K562 (cell line): ENCODE data around the gene RPL29.

Experiments used
- IFI16 ChIP-seq: fragments of 250-450 bp; sonication (Bioruptor Pico); IDR thresholded peaks from 2 replicates; pipeline ENCODE4 v2.1.2; 2022; ENCODE audit warnings: mild to moderate bottlenecking, inconsistent platforms
- NR4A1 ChIP-seq, 2 experiments: fragments of 250-450 bp in 1 of 2; fragments of 450-650 bp in 1 of 2; sonication (Bioruptor Pico) in 1 of 2; IDR thresholded peaks; 2 replicates each; pipeline versions ENCODE4 v1.4.0 to v1.6.1; 2016 to 2020; ENCODE audit warnings: mild to moderate bottlenecking in 2 of 2, missing compliant biosample characterization in 1 of 2, missing genetic modification characterization in 1 of 2, moderate library complexity in 1 of 2
- PURB ChIP-seq: sonication (generic); formaldehyde crosslinking; IDR thresholded peaks from 2 replicates; pipeline ENCODE4 v1.9.0; 2021; ENCODE audit warnings: low read depth, mild to moderate bottlenecking, missing genetic modification reagents
- RAD21 ChIP-seq, 2 experiments: fragments of 250-450 bp in 1 of 2; fragments of 450-650 bp in 1 of 2; sonication (Bioruptor Pico) in 1 of 2; formaldehyde crosslinking in 1 of 2; IDR thresholded peaks in 1 of 2; conservative IDR thresholded peaks in 1 of 2; 2 replicates each; pipeline versions ENCODE4 v1.4.0 to v1.8.0; 2020 to 2022; ENCODE audit warnings: mild to moderate bottlenecking in 2 of 2, moderate library complexity in 1 of 2
- SIN3A ChIP-seq, 2 experiments: fragments of 150-350 bp in 1 of 2; IDR thresholded peaks; 2 replicates each; pipeline ENCODE4 v1.6.1; 2011 to 2016; ENCODE audit warnings: borderline replicate concordance in 2 of 2, low read depth in 2 of 2, low read length in 2 of 2, mild to moderate bottlenecking in 2 of 2, moderate library complexity in 2 of 2; ENCODE audit not compliant: control insufficient read depth in 1 of 2
- SMC3 ChIP-seq: conservative IDR thresholded peaks from 2 replicates; pipeline ENCODE4 v1.6.1; 2011; ENCODE audit warnings: low read depth, low read length, improper control_type of control experiment; ENCODE audit not compliant: insufficient read depth
- TBP ChIP-seq: optimal IDR thresholded peaks from 2 replicates; pipeline ENCODE3; 2011; ENCODE audit warnings: low read depth, low read length, improper control_type of control experiment
- TCF7L2 ChIP-seq: fragments of 150-350 bp; IDR thresholded peaks from 2 replicates; pipeline ENCODE4 v1.6.1; 2016; ENCODE audit warnings: low read depth, mild to moderate bottlenecking, low read length, moderate library complexity
- ZNF57 ChIP-seq: fragments of 450-650 bp; formaldehyde crosslinking; IDR thresholded peaks from 2 replicates; pipeline ENCODE4 v1.4.0; 2020; ENCODE audit warnings: mild to moderate bottlenecking, moderate library complexity
- TF ChIP-seq, protein P1 (sequence below), 2 experiments: fragments of 450-650 bp; IDR thresholded peaks; 2 replicates each; pipeline ENCODE4 v1.6.1; 2016; ENCODE audit warnings: mild to moderate bottlenecking in 2 of 2, borderline replicate concordance in 1 of 2, low read depth in 1 of 2, moderate library complexity in 1 of 2
- TF ChIP-seq, protein P2 (sequence below), 3 experiments: IDR thresholded peaks in 2 of 3; conservative IDR thresholded peaks in 1 of 3; 2 replicates each; pipeline ENCODE4 v1.5.1; 2011 to 2012; ENCODE audit warnings: low read length in 3 of 3, mild to moderate bottlenecking in 3 of 3, control low read depth in 2 of 3, improper control_type of control experiment in 1 of 3, inconsistent platforms in 1 of 3, low read depth in 1 of 3, mixed read lengths in 1 of 3, moderate library complexity in 1 of 3; ENCODE audit not compliant: insufficient read depth in 2 of 3
- TF ChIP-seq, protein P3 (sequence below): fragments of 250-450 bp; sonication (Bioruptor Pico); IDR thresholded peaks from 2 replicates; pipeline ENCODE4 v1.9.0; 2021; ENCODE audit warnings: mild to moderate bottlenecking, inconsistent platforms
- TF ChIP-seq, protein P4 (sequence below): sonication (generic); formaldehyde crosslinking; IDR thresholded peaks from 2 replicates; pipeline ENCODE4 v1.8.1; 2023; ENCODE audit warnings: mild to moderate bottlenecking, missing genetic modification reagents
- TF ChIP-seq, protein P5 (sequence below): fragments of 450-650 bp; IDR thresholded peaks from 2 replicates; pipeline ENCODE4 v1.6.1; 2016; ENCODE audit warnings: low read depth, mild to moderate bottlenecking, moderate library complexity

DNA sequence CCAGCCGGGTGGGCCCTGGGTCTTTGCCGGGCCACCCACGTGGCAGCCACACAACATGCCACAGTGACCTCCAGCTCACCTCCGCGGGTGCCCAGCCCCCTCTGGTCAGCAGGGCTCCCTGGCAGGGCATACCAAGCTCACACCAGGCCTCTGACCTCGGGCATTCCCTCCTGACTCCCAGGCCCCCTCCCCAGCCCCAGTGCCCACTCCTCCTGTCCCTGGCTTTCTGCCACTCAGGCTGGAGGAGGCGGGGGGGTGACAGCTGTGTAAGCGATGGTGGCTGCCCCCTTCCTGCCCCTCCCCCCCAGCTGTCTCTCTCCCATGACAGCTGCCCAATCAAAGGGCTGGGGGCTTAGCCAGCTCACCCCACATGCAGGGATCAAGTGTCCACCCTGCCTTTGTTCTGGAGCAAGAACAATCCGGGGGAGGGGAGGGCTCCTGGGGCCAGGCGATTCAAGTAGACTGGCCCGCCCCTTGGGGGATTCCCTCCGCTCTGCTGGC, 31.7 kb downstream of the RPL29 start:
- TF ChIP-seq, protein P1, sequence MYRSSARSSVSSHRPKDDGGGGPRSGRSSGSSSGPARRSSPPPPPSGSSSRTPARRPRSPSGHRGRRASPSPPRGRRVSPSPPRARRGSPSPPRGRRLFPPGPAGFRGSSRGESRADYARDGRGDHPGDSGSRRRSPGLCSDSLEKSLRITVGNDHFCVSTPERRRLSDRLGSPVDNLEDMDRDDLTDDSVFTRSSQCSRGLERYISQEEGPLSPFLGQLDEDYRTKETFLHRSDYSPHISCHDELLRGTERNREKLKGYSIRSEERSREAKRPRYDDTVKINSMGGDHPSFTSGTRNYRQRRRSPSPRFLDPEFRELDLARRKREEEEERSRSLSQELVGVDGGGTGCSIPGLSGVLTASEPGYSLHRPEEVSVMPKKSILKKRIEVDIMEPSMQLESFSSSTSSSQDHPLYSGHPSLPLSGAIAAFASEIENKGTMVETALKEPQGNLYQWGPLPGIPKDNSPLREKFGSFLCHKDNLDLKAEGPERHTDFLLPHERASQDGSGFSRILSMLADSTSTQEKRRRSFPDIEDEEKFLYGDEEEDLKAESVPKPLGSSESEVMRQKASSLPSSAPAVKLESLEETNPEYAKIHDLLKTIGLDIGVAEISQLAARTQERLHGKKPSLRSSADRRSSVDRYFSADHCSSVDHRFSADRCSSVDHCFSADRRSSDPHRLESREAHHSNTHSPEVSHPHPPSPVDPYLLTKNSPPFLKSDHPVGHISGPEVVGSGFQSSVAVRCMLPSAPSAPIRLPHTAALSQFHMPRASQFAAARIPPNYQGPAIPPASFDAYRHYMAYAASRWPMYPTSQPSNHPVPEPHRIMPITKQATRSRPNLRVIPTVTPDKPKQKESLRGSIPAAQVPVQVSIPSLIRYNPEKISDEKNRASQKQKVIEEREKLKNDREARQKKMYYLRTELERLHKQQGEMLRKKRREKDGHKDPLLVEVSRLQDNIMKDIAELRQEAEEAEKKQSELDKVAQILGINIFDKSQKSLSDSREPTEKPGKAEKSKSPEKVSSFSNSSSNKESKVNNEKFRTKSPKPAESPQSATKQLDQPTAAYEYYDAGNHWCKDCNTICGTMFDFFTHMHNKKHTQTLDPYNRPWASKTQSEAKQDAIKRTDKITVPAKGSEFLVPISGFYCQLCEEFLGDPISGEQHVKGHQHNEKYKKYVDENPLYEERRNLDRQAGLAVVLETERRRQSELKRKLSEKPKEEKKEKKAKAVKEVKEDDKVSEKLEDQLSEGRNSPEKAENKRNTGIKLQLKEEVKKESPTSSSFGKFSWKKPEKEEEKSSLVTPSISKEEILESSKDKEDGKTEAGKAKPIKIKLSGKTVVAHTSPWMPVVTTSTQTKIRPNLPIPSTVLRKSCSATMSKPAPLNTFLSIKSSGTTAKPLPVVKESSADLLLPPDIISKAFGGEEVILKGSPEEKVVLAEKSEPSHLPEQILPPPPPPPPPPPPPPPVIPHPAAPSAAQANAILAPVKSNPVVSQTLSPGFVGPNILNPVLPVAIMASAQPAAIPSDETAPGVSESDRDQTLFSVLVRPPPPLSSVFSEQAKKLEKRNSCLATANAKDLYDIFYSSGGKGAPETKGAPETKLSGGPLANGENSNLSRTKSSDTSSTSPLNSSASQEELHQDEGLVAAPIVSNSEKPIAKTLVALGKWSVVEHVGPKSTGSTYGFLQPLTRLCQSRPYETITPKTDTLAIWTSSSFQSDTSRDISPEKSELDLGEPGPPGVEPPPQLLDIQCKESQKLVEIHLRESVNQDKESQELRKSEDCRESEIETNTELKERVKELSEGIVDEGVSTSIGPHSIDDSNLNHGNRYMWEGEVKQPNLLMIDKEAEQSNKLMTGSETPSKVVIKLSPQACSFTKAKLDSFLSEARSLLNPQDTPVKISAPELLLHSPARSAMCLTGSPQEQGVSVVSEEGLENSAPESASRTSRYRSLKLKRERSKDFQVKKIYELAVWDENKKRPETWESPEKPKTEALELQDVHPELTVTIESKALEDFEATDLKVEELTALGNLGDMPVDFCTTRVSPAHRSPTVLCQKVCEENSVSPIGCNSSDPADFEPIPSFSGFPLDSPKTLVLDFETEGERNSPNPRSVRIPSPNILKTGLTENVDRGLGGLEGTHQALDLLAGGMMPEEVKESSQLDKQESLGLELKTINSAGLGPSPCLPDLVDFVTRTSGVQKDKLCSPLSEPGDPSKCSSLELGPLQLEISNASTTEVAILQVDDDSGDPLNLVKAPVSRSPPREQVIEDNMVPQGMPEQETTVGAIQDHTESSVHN (IDR thresholded peaks at IDR 0.05; ENCODE audit: borderline replicate concordance in 1 of 2, low read depth in 1 of 2) = no peak
- TF ChIP-seq, protein P2, sequence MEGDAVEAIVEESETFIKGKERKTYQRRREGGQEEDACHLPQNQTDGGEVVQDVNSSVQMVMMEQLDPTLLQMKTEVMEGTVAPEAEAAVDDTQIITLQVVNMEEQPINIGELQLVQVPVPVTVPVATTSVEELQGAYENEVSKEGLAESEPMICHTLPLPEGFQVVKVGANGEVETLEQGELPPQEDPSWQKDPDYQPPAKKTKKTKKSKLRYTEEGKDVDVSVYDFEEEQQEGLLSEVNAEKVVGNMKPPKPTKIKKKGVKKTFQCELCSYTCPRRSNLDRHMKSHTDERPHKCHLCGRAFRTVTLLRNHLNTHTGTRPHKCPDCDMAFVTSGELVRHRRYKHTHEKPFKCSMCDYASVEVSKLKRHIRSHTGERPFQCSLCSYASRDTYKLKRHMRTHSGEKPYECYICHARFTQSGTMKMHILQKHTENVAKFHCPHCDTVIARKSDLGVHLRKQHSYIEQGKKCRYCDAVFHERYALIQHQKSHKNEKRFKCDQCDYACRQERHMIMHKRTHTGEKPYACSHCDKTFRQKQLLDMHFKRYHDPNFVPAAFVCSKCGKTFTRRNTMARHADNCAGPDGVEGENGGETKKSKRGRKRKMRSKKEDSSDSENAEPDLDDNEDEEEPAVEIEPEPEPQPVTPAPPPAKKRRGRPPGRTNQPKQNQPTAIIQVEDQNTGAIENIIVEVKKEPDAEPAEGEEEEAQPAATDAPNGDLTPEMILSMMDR (IDR thresholded peaks at IDR 0.05 in 2 of 3, conservative IDR thresholded peaks at IDR 0.05 in 1 of 3; ENCODE audit: insufficient read depth in 2 of 3, low read depth in 1 of 3, low read length in 3 of 3) = no peak
- TF ChIP-seq, protein P3, sequence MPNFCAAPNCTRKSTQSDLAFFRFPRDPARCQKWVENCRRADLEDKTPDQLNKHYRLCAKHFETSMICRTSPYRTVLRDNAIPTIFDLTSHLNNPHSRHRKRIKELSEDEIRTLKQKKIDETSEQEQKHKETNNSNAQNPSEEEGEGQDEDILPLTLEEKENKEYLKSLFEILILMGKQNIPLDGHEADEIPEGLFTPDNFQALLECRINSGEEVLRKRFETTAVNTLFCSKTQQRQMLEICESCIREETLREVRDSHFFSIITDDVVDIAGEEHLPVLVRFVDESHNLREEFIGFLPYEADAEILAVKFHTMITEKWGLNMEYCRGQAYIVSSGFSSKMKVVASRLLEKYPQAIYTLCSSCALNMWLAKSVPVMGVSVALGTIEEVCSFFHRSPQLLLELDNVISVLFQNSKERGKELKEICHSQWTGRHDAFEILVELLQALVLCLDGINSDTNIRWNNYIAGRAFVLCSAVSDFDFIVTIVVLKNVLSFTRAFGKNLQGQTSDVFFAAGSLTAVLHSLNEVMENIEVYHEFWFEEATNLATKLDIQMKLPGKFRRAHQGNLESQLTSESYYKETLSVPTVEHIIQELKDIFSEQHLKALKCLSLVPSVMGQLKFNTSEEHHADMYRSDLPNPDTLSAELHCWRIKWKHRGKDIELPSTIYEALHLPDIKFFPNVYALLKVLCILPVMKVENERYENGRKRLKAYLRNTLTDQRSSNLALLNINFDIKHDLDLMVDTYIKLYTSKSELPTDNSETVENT = no peak
- TF ChIP-seq NR4A1 (CRISPR knock-in tag; IDR thresholded peaks at IDR 0.05) = no peak
- TF ChIP-seq NR4A1 (tag; IDR thresholded peaks at IDR 0.05) = no peak
- TF ChIP-seq RAD21 (CRISPR knock-in tag; conservative IDR thresholded peaks at IDR 0.05 in 1 of 2, IDR thresholded peaks at IDR 0.05 in 1 of 2) = no peak
- TF ChIP-seq, protein P4, sequence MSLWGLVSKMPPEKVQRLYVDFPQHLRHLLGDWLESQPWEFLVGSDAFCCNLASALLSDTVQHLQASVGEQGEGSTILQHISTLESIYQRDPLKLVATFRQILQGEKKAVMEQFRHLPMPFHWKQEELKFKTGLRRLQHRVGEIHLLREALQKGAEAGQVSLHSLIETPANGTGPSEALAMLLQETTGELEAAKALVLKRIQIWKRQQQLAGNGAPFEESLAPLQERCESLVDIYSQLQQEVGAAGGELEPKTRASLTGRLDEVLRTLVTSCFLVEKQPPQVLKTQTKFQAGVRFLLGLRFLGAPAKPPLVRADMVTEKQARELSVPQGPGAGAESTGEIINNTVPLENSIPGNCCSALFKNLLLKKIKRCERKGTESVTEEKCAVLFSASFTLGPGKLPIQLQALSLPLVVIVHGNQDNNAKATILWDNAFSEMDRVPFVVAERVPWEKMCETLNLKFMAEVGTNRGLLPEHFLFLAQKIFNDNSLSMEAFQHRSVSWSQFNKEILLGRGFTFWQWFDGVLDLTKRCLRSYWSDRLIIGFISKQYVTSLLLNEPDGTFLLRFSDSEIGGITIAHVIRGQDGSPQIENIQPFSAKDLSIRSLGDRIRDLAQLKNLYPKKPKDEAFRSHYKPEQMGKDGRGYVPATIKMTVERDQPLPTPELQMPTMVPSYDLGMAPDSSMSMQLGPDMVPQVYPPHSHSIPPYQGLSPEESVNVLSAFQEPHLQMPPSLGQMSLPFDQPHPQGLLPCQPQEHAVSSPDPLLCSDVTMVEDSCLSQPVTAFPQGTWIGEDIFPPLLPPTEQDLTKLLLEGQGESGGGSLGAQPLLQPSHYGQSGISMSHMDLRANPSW (CRISPR knock-in tag) = no peak
- TF ChIP-seq, protein P5, sequence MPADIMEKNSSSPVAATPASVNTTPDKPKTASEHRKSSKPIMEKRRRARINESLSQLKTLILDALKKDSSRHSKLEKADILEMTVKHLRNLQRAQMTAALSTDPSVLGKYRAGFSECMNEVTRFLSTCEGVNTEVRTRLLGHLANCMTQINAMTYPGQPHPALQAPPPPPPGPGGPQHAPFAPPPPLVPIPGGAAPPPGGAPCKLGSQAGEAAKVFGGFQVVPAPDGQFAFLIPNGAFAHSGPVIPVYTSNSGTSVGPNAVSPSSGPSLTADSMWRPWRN = no peak
- TF ChIP-seq PURB (CRISPR knock-in tag) = no peak
- no peak for TF ChIP-seq TCF7L2
- TF ChIP-seq SMC3 = no peak
- TF ChIP-seq TBP = no peak
- TF ChIP-seq SIN3A (IDR thresholded peaks at IDR 0.05; ENCODE audit: borderline replicate concordance in 2 of 2, control insufficient read depth in 1 of 2, low read depth in 2 of 2, low read length in 2 of 2) = no peak
- no peak for TF ChIP-seq ZNF57 (CRISPR knock-in tag)
- TF ChIP-seq IFI16 = no peak
